Fibroblast of lung (primary cell): Measurements from ENCODE around the gene OR2V2.

Experiments used
- EZH2 ChIP-seq: IDR thresholded peaks from 2 replicates; pipeline ENCODE4 v1.5.1; 2012; ENCODE audit warnings: low read length, control low read depth, mild to moderate bottlenecking; ENCODE audit errors: missing control alignments
- TF ChIP-seq, protein P1 (sequence below), 2 donors: IDR thresholded peaks in 1 of 2; conservative IDR thresholded peaks in 1 of 2; 1 replicate in 1 of 2; 2 replicates in 1 of 2; pipeline ENCODE4 v1.5.1; 2011 to 2012; ENCODE audit warnings: low read length in 2 of 2, control low read depth in 1 of 2, inconsistent platforms in 1 of 2, low read depth in 1 of 2, mild to moderate bottlenecking in 1 of 2

GRCh38 chr5:181188700-181189362 lies 41.4 kb downstream of the OR2V2 start:
- TF ChIP-seq, protein P1, sequence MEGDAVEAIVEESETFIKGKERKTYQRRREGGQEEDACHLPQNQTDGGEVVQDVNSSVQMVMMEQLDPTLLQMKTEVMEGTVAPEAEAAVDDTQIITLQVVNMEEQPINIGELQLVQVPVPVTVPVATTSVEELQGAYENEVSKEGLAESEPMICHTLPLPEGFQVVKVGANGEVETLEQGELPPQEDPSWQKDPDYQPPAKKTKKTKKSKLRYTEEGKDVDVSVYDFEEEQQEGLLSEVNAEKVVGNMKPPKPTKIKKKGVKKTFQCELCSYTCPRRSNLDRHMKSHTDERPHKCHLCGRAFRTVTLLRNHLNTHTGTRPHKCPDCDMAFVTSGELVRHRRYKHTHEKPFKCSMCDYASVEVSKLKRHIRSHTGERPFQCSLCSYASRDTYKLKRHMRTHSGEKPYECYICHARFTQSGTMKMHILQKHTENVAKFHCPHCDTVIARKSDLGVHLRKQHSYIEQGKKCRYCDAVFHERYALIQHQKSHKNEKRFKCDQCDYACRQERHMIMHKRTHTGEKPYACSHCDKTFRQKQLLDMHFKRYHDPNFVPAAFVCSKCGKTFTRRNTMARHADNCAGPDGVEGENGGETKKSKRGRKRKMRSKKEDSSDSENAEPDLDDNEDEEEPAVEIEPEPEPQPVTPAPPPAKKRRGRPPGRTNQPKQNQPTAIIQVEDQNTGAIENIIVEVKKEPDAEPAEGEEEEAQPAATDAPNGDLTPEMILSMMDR (conservative IDR thresholded peaks at IDR 0.05 in 1 of 2, IDR thresholded peaks at IDR 0.05 in 1 of 2; ENCODE audit: low read depth in 1 of 2, low read length in 2 of 2), result peak in 1 of 2 donors; percentile 6
- TF ChIP-seq EZH2, result no peak
